Fibroblast of lung (primary cell): ENCODE results near the gene DAND5. TPM values are rescaled to one million over a fixed set of nuclear protein-coding genes. Genes with fewer than 3 reads are reported as not detected.

Experiments used
- DNase-seq, 2 donors: peaks; one replicate each; pipeline versions ENCODE4 v3.0.0 to v3.0.0-alpha.2; 2010; ENCODE audit warnings: low read depth in 2 of 2
- H2AFZ ChIP-seq: 2 replicates; pipeline ENCODE4 v1.5.1; 2012; ENCODE audit warnings: low read length, control low read depth, inconsistent platforms
- H3K27ac ChIP-seq: 2 replicates; pipeline ENCODE4 v1.5.1; 2011; ENCODE audit warnings: low read length, control low read depth; ENCODE audit not compliant: insufficient read depth
- H3K27me3 ChIP-seq: 2 replicates; pipeline ENCODE4 v1.5.1; 2011; ENCODE audit warnings: mild to moderate bottlenecking, low read length; ENCODE audit not compliant: control insufficient read depth, insufficient read depth
- H3K36me3 ChIP-seq: 2 replicates; pipeline ENCODE4 v1.5.1; 2011; ENCODE audit warnings: low read length; ENCODE audit not compliant: control insufficient read depth, insufficient read depth
- H3K4me1 ChIP-seq: 2 replicates; pipeline ENCODE4 v1.5.1; 2011; ENCODE audit warnings: low read length; ENCODE audit not compliant: control insufficient read depth, insufficient read depth; ENCODE audit errors: extremely low read depth
- H3K4me2 ChIP-seq: 2 replicates; pipeline ENCODE4 v1.5.1; 2011; ENCODE audit warnings: low read length, control low read depth; ENCODE audit not compliant: insufficient read depth; ENCODE audit errors: extremely low read depth
- H3K4me3 ChIP-seq, 4 experiments: fragments of 200-600 bp in 1 of 4; sonication (generic) in 1 of 4; replicated peaks in 1 of 4; 2 replicates each; pipeline ENCODE4 v1.5.1; 2011 to 2016; ENCODE audit warnings: low read length in 4 of 4, low read depth in 3 of 4, mild to moderate bottlenecking in 3 of 4, control low read depth in 2 of 4, inconsistent platforms in 1 of 4, mixed read lengths in 1 of 4; ENCODE audit not compliant: insufficient read depth in 1 of 4; ENCODE audit errors: control extremely low read depth in 1 of 4
- H3K79me2 ChIP-seq: 2 replicates; pipeline ENCODE4 v1.5.1; 2012; ENCODE audit warnings: mild to moderate bottlenecking, low read length, inconsistent platforms; ENCODE audit not compliant: control insufficient read depth, insufficient read depth
- H3K9ac ChIP-seq: 2 replicates; pipeline ENCODE4 v1.5.1; 2011; ENCODE audit warnings: mild to moderate bottlenecking, low read length, control low read depth; ENCODE audit not compliant: insufficient read depth
- H3K9me3 ChIP-seq: 2 replicates; pipeline ENCODE4 v1.5.1; 2012; ENCODE audit warnings: low read depth, low read length; ENCODE audit not compliant: control insufficient read depth, insufficient read depth
- H4K20me1 ChIP-seq: 2 replicates; pipeline ENCODE4 v1.5.1; 2011; ENCODE audit warnings: low read length; ENCODE audit not compliant: control insufficient read depth, insufficient read depth; ENCODE audit errors: extremely low read depth
- EZH2 ChIP-seq: IDR thresholded peaks from 2 replicates; pipeline ENCODE4 v1.5.1; 2012; ENCODE audit warnings: low read length, control low read depth, mild to moderate bottlenecking; ENCODE audit errors: missing control alignments
- polyA plus RNA-seq, 2 donors: library from polyadenylated mRNA; depleted of rRNA in 1 of 2; stranded (reverse) in 1 of 2; unstranded in 1 of 2; fragments of >200 nt; gene quantifications; 2 replicates each; pipeline ENCODE4 v1.2.1, GENCODE V29; 2011 to 2012; ENCODE audit warnings: missing spikeins in 1 of 2
- total RNA-seq: library from RNA; depleted of rRNA; stranded (reverse); fragments of >200 nt; gene quantifications from 2 replicates; pipeline ENCODE4 v1.2.1, GENCODE V29; 2014
- TF ChIP-seq, protein P1 (sequence below), 2 donors: IDR thresholded peaks in 1 of 2; conservative IDR thresholded peaks in 1 of 2; 1 replicate in 1 of 2; 2 replicates in 1 of 2; pipeline ENCODE4 v1.5.1; 2011 to 2012; ENCODE audit warnings: low read length in 2 of 2, control low read depth in 1 of 2, inconsistent platforms in 1 of 2, low read depth in 1 of 2, mild to moderate bottlenecking in 1 of 2

DAND5 gene
- total and polyA plus RNA-seq, 2 donors (not counting 1 experiment from before 2014, with no cell fraction given) = 0.03 TPM; not detected in 1

GRCh38 chr19:12938779-12939601 is 30.4 kb upstream of the DAND5 start:
- Histone ChIP-seq H3K36me3 (peaks cover 28% of the 10 kb centered on the region), H2AFZ (no peak overlapping the region), H3K9me3 (no peaks in the 10 kb centered on the region), H3K4me2 (peak overlapping the region; percentile 89), H3K27ac (peak overlapping the region; percentile 95), H3K27me3 (no peaks in the 10 kb centered on the region), H4K20me1 (peaks cover 2% of the 10 kb centered on the region), H3K4me3 (peak overlapping the region; percentile 94 to 99 (median 98)), H3K79me2 (peaks cover 46% of the 10 kb centered on the region), H3K4me1 (peaks cover 22% of the 10 kb centered on the region), H3K9ac (peak overlapping the region; percentile 99)
- peak; percentile 43 to 57 for DNase-seq
- TF ChIP-seq, protein P1, sequence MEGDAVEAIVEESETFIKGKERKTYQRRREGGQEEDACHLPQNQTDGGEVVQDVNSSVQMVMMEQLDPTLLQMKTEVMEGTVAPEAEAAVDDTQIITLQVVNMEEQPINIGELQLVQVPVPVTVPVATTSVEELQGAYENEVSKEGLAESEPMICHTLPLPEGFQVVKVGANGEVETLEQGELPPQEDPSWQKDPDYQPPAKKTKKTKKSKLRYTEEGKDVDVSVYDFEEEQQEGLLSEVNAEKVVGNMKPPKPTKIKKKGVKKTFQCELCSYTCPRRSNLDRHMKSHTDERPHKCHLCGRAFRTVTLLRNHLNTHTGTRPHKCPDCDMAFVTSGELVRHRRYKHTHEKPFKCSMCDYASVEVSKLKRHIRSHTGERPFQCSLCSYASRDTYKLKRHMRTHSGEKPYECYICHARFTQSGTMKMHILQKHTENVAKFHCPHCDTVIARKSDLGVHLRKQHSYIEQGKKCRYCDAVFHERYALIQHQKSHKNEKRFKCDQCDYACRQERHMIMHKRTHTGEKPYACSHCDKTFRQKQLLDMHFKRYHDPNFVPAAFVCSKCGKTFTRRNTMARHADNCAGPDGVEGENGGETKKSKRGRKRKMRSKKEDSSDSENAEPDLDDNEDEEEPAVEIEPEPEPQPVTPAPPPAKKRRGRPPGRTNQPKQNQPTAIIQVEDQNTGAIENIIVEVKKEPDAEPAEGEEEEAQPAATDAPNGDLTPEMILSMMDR (conservative IDR thresholded peaks at IDR 0.05 in 1 of 2, IDR thresholded peaks at IDR 0.05 in 1 of 2; ENCODE audit: low read depth in 1 of 2, low read length in 2 of 2) = peak in 1 of 2 donors; percentile 24
- TF ChIP-seq EZH2 = no peak

- Histone ChIP-seq H3K79me2 (peaks cover 46% of the 10 kb centered on the region), H3K4me1 (peaks cover 22% of the 10 kb centered on the region), H4K20me1 (peaks cover 2% of the 10 kb centered on the region), H2AFZ (no peak overlapping the region), H3K36me3 (peaks cover 32% of the 10 kb centered on the region), H3K9ac (peak overlapping the region; percentile 33), H3K27me3 (no peaks in the 10 kb centered on the region), H3K4me2 (peak overlapping the region; percentile 89), H3K9me3 (no peaks in the 10 kb centered on the region), H3K27ac (peak overlapping the region; percentile 29), H3K4me3 (peak overlapping the region; percentile 94 to 99 (median 98))
- no peak for DNase-seq
- TF ChIP-seq EZH2 = no peak
- TF ChIP-seq, protein P1 (conservative IDR thresholded peaks at IDR 0.05 in 1 of 2, IDR thresholded peaks at IDR 0.05 in 1 of 2; ENCODE audit: low read depth in 1 of 2, low read length in 2 of 2) = no peak
These were observed 29.4 kb upstream of the DAND5 start for GRCh38 chr19:12939975-12940423.

DNA sequence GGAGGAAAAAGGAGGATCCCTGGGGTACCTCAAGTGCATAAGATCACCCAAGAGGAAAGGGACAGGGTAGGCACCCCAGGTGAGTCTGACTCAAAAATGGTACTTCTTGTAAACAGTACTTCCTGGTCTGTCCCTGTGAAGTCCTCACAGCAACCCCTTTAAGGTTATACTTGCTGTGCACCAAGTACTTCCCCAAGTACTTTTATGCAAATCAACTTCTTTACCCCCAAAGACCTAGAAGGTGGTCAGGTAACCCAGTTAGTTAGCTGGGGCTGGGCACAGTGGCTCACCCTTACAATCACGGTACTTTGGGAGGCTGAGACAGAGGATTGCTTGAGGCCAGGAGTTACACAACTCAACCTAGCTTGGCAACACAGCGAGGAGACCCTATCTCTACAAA is 28.5 kb upstream of the DAND5 start:
- H3K36me3 ChIP-seq = peaks cover 32% of the 10 kb centered on the region

More for the DNA sequence above, 28.5 kb upstream of the DAND5 start:
- Histone ChIP-seq H3K79me2 (peaks cover 46% of the 10 kb centered on the region), H3K4me3 (peak overlapping the region in 3 of 4 experiments; percentile 94 to 99 (median 98)), H3K4me1 (peaks cover 22% of the 10 kb centered on the region), H3K9ac (no peak overlapping the region), H2AFZ (no peak overlapping the region), H4K20me1 (peaks cover 2% of the 10 kb centered on the region), H3K27me3 (no peaks in the 10 kb centered on the region), H3K4me2 (peak overlapping the region; percentile 89), H3K9me3 (no peaks in the 10 kb centered on the region), H3K27ac (peak overlapping the region; percentile 29)
- no peak for DNase-seq
- TF ChIP-seq, protein P1 (conservative IDR thresholded peaks at IDR 0.05 in 1 of 2, IDR thresholded peaks at IDR 0.05 in 1 of 2; ENCODE audit: low read depth in 1 of 2, low read length in 2 of 2) = no peak
- no peak for TF ChIP-seq EZH2
